NCI-H2196 treated with DMSO at 0.1 percent for 48 hours (cell line): Measurements from ENCODE around the gene MRAP.

Experiments
- DNase-seq: peaks from one replicate; lab custom pipeline; 2025; ENCODE audit not compliant: unreplicated experiment; lab: John Stamatoyannopoulos, UW

MRAP gene

DNA sequence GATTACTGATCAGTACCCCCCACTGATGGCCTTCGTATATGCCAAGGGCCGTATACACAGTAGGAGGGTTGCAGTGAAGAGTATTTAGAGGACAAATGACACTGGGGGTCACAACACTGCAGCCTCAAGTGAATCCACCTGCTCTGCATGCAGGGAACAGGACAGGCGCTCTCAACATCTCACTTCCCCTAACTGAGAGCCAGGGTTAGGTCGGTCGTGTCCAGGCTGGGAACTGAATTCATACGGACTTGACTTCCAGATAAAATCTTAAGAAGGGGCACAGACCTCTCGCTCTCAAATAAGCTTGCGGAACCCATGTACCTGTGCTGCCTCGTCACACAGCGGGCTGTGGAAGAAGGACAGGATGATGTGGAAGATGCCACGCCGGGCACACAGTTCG lies 22.8 kb downstream of the MRAP start:
- DNase-seq, result no peak

DNA sequence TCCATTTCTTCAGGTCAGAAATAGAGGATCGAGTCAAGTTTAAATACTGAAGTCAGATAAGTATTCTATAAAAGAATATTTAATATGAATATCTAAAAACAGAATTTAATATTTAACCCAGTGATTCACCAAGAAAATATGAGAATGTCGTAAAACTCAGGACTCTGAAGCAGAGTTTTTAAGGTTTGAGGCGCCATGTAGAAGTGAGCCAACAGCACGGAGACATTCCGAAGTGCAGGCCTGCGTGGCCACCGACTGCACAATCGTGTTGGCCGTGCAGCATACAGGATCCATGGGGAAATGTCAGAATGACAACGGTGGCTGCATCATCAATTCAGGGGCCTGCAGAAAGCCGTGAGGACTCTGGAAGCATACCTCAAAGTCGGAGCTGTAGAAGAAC lies 23.4 kb downstream of the MRAP start:
- no peak for DNase-seq

DNA sequence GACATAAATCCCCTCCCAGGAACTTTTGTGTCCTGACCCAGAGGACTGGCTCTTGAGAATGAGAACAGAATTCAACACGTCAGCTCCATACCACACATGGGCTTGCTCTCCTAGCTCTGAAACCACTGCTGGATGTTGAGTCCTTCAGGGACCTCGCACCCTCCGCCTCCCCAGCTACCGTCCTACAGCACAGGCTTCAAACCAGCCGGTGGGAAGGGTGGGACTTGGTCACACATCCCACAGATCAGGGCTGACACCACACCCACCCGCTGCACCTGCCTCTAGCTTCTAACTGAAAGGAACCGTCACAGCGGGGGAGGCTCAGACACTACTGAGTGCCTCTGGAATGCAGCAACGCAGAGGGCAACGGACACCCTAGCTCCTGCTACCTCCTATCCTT lies 24.0 kb downstream of the MRAP start:
- DNase-seq, result no peak

DNA sequence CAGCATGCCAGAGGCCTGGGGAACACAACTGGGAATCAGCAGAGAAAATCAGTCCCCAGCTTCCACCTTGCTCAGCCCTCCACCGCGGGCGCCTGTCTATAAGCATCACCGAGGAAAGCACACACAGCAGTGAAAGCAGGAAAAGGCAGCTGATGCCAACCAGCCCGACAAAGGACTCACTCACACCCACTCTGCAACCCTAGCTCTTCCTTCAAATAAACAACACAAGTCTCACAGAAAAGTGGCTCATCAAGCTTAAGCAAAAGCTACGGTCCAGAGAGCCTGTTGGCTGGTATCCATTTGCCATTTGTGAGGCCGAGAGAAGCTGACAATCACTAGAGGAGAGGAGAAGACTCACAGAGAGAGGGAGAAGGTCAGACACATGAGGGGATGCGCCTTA lies 27.1 kb downstream of the MRAP start:
- DNase-seq, result no peak

DNA sequence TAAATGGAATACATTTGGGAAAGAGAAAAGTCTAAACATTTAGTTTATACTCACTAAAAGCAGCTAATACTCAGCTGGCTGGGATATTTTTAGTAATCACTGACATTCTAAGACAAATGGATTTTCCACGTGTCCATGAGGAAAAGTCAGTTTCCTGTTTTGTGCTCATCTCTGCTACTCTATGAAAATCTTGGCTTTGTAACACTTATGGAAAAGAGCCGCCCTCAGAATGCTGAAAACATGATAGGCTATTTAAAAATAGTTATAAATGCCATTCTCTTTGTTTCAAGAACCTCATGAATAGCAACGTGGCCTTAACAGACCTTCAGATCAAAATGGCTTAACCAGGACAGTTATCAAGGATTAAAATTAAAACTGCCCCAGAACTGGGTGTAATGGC lies 29.9 kb downstream of the MRAP start:
- DNase-seq, result no peak

DNA sequence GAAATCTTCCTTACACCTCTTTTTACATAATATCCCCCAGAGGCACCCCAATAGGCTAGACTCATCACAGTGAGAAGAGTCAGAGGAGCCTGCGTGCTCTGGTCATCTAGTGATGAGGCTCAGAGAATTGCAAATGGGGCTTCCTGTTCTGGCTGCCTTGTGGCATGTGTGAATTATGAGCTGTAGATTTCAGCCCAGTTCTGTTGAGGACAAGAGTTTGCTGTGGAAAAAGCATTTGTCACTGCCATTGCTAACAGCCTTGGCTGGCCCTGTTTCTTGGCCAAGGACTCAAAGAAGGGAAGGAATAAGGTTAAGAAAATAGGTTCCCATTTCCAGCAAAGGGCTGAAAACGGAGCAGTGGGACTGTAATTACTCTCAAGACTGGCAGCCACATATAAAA lies 30.7 kb downstream of the MRAP start:
- no peak for DNase-seq

DNA sequence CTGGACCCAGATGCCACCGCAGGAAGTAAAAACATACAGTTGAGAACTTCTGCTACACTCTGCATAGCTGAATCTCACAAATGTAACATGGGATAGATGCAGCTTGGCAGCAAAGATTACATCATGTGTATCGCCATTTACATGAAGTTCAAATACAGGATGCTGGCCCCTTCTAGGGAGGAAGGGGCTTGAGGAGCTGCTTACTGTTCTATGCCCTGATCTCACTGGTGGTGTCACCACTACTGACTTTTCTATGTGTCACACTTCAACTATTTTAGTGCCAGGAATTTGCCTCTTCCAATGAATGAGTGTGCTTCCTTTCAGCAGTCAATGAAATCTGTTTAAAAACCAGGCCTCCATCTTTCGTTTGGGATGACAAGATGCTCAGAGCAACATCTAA lies 31.1 kb downstream of the MRAP start:
- no peak for DNase-seq

DNA sequence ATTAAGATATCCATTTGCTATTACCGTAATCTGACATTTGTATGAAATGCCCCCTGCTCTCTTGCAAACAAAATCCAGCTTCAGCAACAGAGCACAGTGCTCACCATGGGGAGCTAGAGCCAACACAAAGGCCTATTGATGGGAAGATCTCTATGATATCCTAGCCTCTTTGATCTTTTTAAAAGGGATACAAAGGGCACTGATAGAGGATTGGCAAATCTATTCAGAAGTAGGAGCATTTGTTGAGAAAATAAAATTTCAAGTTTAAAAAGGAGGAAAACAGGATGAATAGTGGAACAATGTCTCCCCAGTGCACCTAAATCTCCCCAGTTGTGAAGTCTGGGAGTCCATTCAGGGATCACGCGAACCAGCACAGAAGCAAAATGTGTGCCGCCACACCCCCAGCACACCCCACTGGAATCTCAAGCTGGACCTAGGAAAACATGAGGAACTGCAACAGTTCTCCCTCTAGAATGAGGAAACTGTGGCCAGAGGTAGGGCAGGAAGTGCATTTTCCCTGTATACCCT lies 32.2 kb downstream of the MRAP start:
- DNase-seq, result no peak

DNA sequence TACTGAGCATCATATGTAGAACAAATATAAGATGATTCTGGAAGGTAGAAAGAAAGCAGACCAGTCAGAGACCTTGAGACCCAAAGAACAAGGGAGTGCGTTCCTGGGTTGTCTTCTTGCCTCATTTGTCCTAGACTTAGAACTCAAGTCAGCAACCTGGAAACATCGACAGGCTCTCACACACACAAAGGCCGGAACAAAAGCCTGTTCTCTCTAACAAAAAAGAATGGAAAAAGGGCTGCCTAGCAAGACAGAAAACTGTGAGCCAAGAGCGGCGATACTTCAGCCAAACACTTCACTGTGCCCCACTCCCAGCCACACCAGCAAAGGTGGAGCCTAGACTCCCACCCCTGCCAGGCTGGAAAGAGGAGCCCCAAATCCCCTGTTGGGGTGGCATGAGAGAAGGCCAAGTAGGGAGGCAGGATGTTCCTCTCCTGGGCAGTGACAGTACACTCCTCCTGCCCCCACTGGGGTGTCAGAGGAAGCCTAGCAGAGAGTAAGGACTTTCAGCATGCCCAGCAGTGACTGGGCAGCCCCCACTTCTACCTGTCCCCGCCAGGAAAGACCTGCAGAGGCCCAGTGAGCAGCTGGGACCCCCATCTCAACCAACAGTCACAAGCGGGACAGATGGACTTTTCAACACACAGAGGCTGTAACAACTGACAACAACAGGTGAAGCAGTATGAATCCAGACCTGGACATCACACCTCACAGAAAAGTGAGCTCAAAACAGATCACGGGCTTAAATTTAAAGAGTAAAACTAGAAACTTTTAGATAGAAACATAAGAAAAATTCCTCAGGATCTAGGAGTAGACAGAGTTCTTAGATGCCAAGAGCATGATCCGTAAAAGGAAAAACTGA lies 33.0 kb downstream of the MRAP start:
- DNase-seq, result no peak

DNA sequence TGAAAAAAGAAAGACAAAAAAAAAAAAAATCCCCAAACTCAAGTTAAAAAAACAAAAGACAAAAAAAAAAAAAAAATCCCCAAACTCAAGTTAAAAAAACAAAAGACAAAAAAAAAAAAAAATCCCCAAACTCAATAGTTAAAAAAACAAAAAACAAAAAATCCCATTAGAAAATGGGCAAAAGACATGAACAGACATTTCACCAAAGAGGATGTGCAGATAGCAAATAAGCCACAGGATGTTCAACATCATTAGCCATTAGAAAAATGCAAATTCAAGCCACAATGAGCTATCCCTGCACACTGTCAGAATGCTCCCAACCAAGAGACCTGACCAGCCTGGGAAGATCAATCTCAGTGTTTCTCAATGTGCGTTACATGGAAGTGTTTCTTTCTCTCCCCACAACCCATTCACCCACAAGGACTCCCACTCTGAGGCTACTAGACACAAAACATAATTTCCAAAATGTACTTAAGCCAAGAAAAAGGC lies 33.9 kb downstream of the MRAP start:
- no peak for DNase-seq

DNA sequence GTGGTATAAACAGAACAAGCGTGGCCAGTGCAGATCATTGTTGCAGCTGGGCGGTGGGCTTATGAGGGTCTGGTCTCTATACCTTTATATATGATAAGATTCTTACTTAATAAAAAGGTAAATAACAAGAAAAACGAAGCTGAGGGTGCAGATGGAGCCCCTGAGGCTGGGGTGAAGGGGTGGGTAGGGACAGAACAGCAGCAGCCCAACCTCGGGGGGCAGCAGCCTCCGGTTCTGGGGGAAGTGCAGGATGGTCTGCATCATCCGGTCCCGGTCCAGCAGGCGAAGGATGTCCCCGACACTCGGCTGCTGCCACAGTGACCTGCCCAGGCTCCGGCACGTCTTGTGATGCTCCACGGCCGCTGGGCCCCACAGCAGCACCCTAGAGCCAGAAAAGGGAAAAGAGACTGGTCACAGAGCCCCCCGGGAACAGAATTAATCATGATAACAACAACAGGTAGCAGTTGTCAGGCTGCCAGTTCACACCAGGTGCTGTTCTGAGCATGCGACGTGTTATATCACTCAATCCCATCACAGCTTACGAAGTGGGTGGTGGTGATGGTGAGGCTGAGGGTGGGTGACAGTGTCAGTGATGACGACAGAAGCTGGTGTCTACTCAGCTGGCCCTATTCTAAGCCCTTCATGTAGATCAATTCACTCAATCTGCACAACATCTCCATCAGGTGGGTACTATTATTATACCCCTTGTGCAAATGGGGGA lies 35.5 kb downstream of the MRAP start:
- no peak for DNase-seq

DNA sequence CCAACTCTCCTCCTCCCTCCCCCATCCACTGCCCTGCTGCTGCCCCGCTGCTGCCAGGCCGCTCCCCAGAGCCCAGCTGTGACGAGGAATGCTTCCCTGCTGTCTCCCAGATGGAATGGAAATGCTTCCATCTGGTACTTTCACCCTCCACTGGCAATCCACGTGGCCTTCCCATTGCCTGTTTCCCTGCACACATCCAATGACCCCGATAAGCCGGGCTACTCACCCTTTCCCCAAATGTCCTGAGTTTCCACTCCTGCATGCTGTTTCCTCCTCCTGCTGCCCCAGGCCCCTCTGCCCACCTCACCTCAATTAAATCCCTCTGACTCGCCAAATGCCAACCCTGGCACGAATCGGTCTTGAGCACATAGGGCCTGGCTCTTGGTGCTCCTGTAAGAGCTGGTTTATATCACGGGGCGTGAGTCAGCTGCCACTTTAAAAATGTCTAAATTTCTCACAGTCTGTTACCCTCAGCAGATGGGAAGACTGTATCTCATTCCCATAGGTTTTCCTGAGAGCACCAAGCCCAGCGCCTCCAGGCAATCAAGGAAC lies 36.4 kb downstream of the MRAP start:
- no peak for DNase-seq

DNA sequence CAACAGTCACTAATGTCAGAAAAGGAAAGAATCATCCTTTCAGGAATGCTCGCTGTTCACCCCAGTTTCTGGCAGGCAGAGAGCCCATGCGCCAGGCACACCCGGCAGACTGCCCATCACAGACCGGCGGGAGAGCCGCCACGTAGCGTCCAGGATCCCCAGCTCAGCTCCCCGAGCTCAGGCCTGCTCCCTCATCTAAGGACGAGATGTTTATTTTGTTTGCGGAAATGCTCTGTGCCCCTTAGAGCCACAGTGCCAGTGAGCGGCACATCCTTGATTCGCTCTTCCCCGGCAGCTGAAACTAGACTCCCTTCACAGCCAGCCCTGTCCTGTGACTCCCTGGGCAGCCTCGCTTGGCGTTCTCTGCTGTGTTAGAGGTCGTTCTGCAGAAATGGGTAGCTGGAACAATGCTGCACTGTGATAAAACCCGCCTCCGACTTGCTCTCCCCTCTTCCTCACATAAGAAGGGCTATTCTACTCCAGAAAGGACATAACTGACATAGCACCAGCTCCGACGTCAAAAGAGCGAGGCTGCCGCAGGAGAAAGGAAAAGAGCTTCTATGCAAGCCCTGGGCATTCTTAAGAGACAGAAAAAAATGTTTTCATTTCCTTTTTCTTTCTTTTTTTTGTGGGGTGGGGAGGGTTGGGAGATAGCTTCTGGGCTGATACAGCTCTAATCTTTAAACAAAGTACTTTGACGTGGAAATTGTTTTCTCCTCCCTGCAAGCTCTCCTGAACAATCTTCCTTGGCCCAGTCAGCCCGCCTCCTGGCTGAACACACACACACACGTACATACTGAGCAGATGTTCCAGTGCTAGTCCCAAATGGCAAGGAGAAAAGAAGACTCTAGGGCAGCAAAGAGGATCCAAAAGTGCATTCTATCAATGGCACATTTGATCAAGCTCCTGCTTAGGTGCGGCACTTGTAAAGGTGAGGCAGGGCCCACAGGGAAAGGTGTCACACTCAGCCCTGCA lies 37.2 kb downstream of the MRAP start:
- no peak for DNase-seq

DNA sequence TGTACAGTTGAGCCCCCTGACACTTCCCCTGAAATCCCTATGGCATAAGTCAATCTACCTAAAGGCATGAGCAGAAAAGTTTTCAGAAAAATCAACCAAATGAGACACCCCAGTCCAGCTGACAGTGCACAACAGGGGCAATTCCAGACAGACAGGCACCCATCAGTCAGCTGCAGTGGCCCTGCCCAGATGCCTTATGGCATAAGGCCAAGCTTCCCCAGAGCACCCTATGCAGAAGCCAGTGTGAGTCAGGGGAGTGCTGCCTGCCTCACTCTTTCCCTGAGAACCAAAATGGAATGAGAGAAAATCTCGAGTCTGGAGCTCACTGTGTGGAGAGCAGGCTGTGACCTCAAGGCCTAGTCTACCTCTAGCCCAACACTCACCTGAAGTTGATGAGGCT lies 38.1 kb downstream of the MRAP start:
- no peak for DNase-seq

DNA sequence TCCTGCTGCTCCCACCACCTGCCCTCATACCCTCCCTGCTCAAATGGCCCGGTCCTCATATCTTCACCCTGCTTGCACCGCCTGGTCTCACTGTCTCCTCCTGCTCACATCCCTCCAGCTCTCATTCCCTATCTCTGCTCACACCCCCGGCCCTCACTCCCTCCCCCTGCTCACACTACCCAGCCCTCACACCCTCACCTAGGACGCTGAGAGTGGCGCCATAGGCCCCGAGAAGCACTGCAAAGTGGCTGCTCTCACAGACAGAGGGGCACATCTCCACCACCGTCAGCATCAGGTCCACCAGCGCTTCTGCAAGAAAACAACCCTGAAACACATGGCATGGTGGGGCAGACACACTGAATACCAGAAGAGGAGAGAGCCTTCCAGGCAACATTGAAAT lies 38.6 kb downstream of the MRAP start:
- no peak for DNase-seq

DNA sequence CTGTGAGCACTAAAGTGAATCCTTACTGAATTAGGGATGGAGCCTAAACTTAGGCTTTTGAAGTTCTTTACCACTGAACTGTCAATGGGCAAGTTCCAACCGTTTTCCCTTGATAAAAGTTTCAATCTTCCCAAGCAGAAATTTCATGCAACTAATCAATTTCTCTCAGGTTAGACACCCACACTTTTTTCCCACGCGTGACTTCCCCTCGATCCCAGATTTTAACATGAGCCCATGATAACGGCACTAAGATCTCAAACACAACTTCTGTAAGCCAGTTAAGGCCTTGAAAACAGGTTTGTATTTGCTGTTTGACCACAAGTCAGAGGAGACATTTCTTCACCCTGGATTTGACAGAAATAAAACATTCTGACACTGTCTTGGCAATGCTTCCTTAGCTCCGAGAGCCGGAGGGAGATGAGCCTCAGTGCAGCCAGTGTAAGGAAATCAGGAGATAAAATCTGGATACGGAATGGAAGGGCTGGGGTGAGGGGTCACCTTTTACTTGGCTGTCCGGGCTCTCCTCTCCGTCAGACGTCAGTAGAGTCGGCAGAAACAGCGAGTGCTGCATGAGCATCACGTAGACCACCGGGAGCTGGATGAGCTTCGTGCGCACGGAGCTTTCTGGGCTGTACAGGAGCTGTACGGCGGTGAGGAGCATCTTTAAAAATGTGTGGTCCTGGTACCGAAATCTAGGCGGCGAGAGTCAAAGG lies 39.7 kb downstream of the MRAP start:
- no peak for DNase-seq

DNA sequence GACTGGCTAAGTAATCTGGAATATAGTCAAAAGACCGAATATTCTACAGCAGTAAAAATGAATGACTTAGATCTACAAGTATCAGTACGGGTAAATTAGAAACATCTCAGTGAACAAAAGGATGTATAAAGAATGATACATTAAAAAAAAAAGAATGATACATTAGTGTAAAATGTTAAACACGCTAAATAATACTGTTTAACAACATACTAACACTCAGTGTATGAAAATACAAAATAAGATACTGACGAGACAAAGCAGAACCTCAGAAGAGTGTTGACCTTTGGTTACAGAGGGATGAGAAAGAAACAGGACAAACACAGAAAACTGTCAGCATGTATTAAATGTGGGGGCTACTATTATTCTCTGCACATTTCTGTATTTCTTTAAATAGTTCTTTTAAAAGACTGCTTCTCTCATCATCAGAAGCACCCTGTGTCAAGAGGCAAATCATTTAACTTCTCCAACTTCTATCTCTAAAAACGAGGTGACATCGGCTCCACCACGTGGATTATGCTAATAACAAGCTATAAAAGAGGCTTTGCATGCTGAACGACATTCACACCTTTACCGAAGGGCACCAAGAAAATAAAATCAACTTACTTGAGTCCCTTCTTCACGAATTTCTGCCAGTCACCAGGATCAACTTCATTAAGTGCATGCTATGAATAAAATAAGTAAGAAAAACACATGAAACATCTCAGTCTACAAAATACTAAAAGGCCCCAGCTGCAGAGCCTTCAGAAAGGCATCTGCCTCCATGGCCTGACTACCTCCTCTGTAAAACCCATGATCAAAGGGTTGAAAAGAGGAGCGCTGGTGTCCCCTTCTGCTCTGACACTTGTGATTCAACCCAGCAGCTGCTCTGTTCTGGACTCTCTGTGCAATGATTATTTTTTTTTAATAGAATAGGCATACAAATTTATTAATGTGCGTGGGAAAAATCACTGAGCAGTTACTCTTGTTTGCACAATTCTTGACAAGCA lies 42.5 kb downstream of the MRAP start:
- no peak for DNase-seq

DNA sequence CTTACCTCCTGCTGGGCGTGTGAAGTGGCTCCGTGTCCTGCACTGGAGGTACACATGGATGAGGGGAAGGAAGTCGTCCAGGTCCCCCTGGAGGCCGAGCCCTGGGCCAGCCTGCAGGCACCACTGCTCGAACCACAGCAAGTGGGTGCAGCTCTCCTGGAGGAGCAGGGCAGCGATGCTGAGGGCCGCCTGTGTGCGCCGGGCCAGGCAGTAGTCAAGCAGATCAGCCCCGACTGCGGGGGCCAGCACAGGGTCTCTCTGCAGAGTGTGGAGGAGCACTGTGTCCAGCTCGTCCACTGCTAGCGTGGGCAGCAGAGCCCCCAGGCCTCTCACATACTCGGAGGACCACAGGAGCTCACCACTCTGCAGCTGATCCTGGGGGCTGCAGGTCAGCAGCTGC lies 48.3 kb downstream of the MRAP start:
- DNase-seq, result no peak

DNA sequence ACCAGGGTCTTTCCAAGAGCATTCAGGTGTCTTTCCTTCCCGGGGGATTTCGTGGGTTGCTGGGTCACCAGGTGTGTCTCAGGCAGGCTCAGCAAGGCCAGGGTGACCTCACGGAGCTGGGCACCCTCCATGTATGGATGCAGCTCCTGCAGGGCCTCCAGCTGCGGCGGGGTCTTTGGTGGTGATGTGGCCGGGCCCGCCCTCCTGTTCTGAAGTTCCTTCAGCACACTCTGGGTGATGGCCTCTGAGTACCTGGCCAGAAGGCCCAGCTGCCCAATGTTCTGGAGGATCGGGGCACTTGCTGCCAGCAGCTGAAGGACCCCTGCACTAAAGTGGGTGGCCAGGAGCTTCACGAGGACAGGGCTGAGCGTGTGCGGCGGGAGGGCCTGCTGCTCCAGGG lies 48.7 kb downstream of the MRAP start:
- DNase-seq, result no peak
